ENCODE measurements around the gene OR2D2.

- no peak for TF ChIP-seq YY1 (IDR thresholded peaks at IDR 0.05; ENCODE audit: extremely low read depth, insufficient replicate concordance, low read depth, low read length)
- TF ChIP-seq POLR2A (IDR thresholded peaks at IDR 0.05; ENCODE audit: borderline replicate concordance, extremely low read depth, insufficient read depth, insufficient read length), result no peak
- TF ChIP-seq, protein P1, sequence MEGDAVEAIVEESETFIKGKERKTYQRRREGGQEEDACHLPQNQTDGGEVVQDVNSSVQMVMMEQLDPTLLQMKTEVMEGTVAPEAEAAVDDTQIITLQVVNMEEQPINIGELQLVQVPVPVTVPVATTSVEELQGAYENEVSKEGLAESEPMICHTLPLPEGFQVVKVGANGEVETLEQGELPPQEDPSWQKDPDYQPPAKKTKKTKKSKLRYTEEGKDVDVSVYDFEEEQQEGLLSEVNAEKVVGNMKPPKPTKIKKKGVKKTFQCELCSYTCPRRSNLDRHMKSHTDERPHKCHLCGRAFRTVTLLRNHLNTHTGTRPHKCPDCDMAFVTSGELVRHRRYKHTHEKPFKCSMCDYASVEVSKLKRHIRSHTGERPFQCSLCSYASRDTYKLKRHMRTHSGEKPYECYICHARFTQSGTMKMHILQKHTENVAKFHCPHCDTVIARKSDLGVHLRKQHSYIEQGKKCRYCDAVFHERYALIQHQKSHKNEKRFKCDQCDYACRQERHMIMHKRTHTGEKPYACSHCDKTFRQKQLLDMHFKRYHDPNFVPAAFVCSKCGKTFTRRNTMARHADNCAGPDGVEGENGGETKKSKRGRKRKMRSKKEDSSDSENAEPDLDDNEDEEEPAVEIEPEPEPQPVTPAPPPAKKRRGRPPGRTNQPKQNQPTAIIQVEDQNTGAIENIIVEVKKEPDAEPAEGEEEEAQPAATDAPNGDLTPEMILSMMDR (IDR thresholded peaks at IDR 0.05 in 2 of 3, conservative IDR thresholded peaks at IDR 0.05 in 1 of 3; ENCODE audit: borderline replicate concordance in 1 of 3, insufficient read depth in 1 of 3, low read depth in 2 of 3, low read length in 2 of 3), result no peak
- TF ChIP-seq, protein P2, sequence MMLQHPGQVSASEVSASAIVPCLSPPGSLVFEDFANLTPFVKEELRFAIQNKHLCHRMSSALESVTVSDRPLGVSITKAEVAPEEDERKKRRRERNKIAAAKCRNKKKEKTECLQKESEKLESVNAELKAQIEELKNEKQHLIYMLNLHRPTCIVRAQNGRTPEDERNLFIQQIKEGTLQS (IDR thresholded peaks at IDR 0.05), result no peak
- TF ChIP-seq JUND (IDR thresholded peaks at IDR 0.05), result no peak
- TF ChIP-seq EZH2 (IDR thresholded peaks at IDR 0.05), result no peak
- TF ChIP-seq SP1 (IDR thresholded peaks at IDR 0.05; ENCODE audit: low read depth), result no peak
- no peak for TF ChIP-seq POLR2AphosphoS5 (IDR thresholded peaks at IDR 0.05; ENCODE audit: low read depth, low read length)
- TF ChIP-seq CEBPB (IDR thresholded peaks at IDR 0.05; ENCODE audit: low read depth), result no peak
- no peak for TF ChIP-seq EGR1 (IDR thresholded peaks at IDR 0.05; ENCODE audit: low read depth)
These were observed 39.8 kb upstream of the OR2D2 start for GRCh38 chr11:6932145-6932544.

Data from HCT116 (cell line).